ENCODE measurements around the gene LITAFD. TPM values are rescaled to one million over a fixed set of nuclear protein-coding genes. Genes with fewer than 3 reads are reported as not detected.

The LITAFD gene
- total RNA-seq, 1 experiment from 2014 or later, result not detected

DNA sequence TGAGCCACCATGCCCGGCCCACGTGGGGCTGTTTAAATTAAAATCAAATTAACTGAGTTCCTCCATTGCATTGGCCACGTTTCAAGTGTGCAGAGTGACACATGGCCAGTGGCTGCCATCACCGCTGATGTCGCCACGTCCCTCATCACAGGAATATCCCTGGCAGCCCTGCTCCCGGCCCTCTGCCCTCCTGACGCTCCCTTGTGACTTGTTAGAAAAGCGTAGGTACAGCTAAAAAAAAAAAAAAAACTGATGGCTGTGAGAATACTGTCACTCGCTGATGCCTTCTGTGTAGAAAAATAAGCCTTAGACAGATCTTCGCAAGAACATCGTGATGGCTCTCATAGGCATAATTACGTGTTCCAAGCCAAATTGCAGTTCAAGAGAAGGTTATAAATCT lies 35.0 kb upstream of the LITAFD start:
- POLR2A ChIA-PET, result no interaction called here
- TF ChIP-seq JUND (IDR thresholded peaks at IDR 0.05) (no peak), EZH2 (IDR thresholded peaks at IDR 0.05) (no peak), YY1 (IDR thresholded peaks at IDR 0.05; ENCODE audit: extremely low read depth, insufficient replicate concordance, low read depth, low read length) (no peak)
- TF ChIP-seq, protein P1, sequence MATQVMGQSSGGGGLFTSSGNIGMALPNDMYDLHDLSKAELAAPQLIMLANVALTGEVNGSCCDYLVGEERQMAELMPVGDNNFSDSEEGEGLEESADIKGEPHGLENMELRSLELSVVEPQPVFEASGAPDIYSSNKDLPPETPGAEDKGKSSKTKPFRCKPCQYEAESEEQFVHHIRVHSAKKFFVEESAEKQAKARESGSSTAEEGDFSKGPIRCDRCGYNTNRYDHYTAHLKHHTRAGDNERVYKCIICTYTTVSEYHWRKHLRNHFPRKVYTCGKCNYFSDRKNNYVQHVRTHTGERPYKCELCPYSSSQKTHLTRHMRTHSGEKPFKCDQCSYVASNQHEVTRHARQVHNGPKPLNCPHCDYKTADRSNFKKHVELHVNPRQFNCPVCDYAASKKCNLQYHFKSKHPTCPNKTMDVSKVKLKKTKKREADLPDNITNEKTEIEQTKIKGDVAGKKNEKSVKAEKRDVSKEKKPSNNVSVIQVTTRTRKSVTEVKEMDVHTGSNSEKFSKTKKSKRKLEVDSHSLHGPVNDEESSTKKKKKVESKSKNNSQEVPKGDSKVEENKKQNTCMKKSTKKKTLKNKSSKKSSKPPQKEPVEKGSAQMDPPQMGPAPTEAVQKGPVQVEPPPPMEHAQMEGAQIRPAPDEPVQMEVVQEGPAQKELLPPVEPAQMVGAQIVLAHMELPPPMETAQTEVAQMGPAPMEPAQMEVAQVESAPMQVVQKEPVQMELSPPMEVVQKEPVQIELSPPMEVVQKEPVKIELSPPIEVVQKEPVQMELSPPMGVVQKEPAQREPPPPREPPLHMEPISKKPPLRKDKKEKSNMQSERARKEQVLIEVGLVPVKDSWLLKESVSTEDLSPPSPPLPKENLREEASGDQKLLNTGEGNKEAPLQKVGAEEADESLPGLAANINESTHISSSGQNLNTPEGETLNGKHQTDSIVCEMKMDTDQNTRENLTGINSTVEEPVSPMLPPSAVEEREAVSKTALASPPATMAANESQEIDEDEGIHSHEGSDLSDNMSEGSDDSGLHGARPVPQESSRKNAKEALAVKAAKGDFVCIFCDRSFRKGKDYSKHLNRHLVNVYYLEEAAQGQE (IDR thresholded peaks at IDR 0.05; ENCODE audit: low read depth), result no peak
- Histone ChIP-seq H2AFZ (ENCODE audit: low read depth, low read length, poor library complexity, severe bottlenecking) (no peak overlapping the region), H3K9me2 (ENCODE audit: insufficient read depth) (no peaks in the 10 kb centered on the region), H3K4me3 (replicated peaks in 1 of 2; ENCODE audit: low read depth in 1 of 2, low read length in 2 of 2) (no peak overlapping the region), H3K9ac (ENCODE audit: low read length) (no peak overlapping the region), H3K27me3 (ENCODE audit: insufficient read depth, low read length) (no peaks in the 10 kb centered on the region), H3K79me2 (ENCODE audit: insufficient read depth, low read length) (peaks cover 30% of the 10 kb centered on the region), H4K20me1 (ENCODE audit: insufficient read depth) (no peaks in the 10 kb centered on the region), H3K27ac (ENCODE audit: low read depth, low read length) (no peak overlapping the region), H3K36me3 (ENCODE audit: control insufficient read depth in 1 of 2, insufficient read depth in 2 of 2, low read length in 2 of 2) (peaks cover 12 to 25% of the 10 kb centered on the region in 2 experiments; a peak in 3 of 4 replicates), H3K4me2 (ENCODE audit: low read length) (no peak overlapping the region), H3K4me1 (ENCODE audit: control insufficient read depth in 1 of 2, insufficient read depth in 2 of 2, low read length in 2 of 2) (no peaks in the 10 kb centered on the region; a peak in 1 of 4 replicates), H3K9me3 (ENCODE audit: control insufficient read depth in 1 of 2, insufficient read depth in 1 of 2, low read depth in 1 of 2, low read length in 2 of 2) (no peaks in the 10 kb centered on the region)
- CTCF ChIA-PET, result no interaction called here
- intact Hi-C loops (cut with micrococcal nuclease), result no loop called here
- ATAC-seq (no peak), DNase-seq (ENCODE audit: low read depth, low spot score) (no peak)
- RAD21 ChIA-PET (ENCODE audit: low non-redundant PET in 1 of 2, low total read pairs in 2 of 2, uncharacterized antibody in 2 of 2, unreplicated experiment in 2 of 2), result no interaction called here
- no TSS peak for BruUV-seq (replicated peaks)

DNA sequence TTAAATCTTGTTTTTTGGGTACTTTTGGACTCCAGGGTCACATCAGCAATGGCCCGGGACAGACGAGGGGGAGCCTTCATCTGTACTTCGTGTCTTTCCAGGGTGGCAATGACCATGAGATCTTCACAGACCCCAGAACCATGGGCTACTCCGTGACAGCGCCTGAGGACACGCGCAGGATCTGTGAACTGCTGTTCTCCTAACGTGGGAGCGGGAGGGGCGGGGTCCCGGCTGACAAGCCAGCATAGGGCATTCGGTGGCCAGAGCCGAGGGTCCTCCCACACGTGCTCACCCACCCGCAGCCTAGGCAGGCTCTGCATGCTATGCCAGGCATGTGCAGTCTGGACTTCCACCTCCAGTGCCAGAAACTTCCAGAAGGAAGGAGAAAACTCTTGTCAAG lies 34.5 kb upstream of the LITAFD start:
- Histone ChIP-seq H3K4me1 (ENCODE audit: control insufficient read depth in 1 of 2, insufficient read depth in 2 of 2, low read length in 2 of 2) (no peaks in the 10 kb centered on the region; a peak in 1 of 4 replicates), H4K20me1 (ENCODE audit: insufficient read depth) (no peaks in the 10 kb centered on the region), H3K79me2 (ENCODE audit: insufficient read depth, low read length) (peaks cover 30% of the 10 kb centered on the region), H3K9me2 (ENCODE audit: insufficient read depth) (no peaks in the 10 kb centered on the region), H3K36me3 (ENCODE audit: control insufficient read depth in 1 of 2, insufficient read depth in 2 of 2, low read length in 2 of 2) (peaks cover 12 to 28% of the 10 kb centered on the region in 2 experiments; a peak in 3 of 4 replicates), H2AFZ (ENCODE audit: low read depth, low read length, poor library complexity, severe bottlenecking) (no peak overlapping the region), H3K4me2 (ENCODE audit: low read length) (no peak overlapping the region), H3K27ac (ENCODE audit: low read depth, low read length) (no peak overlapping the region), H3K27me3 (ENCODE audit: insufficient read depth, low read length) (no peaks in the 10 kb centered on the region), H3K9ac (ENCODE audit: low read length) (no peak overlapping the region), H3K4me3 (replicated peaks in 1 of 2; ENCODE audit: low read depth in 1 of 2, low read length in 2 of 2) (no peak overlapping the region), H3K9me3 (ENCODE audit: control insufficient read depth in 1 of 2, insufficient read depth in 1 of 2, low read depth in 1 of 2, low read length in 2 of 2) (no peaks in the 10 kb centered on the region)
- POLR2A ChIA-PET, result no interaction called here
- no peak for DNase-seq (ENCODE audit: low read depth, low spot score)
- BruUV-seq (replicated peaks), result no TSS peak
- CTCF ChIA-PET, result no interaction called here
- intact Hi-C loops (cut with micrococcal nuclease), result no loop called here
- RAD21 ChIA-PET (ENCODE audit: low non-redundant PET in 1 of 2, low total read pairs in 2 of 2, uncharacterized antibody in 2 of 2, unreplicated experiment in 2 of 2), result no interaction called here
- ATAC-seq, result no peak
- TF ChIP-seq EZH2 (IDR thresholded peaks at IDR 0.05), result no peak
- TF ChIP-seq CEBPB (IDR thresholded peaks at IDR 0.05; ENCODE audit: low read depth), result no peak
- no peak for TF ChIP-seq SP1 (IDR thresholded peaks at IDR 0.05; ENCODE audit: low read depth)
- no peak for TF ChIP-seq POLR2AphosphoS5 (IDR thresholded peaks at IDR 0.05; ENCODE audit: low read depth, low read length)
- TF ChIP-seq, protein P1 (IDR thresholded peaks at IDR 0.05; ENCODE audit: low read depth), result no peak
- TF ChIP-seq, protein P2, sequence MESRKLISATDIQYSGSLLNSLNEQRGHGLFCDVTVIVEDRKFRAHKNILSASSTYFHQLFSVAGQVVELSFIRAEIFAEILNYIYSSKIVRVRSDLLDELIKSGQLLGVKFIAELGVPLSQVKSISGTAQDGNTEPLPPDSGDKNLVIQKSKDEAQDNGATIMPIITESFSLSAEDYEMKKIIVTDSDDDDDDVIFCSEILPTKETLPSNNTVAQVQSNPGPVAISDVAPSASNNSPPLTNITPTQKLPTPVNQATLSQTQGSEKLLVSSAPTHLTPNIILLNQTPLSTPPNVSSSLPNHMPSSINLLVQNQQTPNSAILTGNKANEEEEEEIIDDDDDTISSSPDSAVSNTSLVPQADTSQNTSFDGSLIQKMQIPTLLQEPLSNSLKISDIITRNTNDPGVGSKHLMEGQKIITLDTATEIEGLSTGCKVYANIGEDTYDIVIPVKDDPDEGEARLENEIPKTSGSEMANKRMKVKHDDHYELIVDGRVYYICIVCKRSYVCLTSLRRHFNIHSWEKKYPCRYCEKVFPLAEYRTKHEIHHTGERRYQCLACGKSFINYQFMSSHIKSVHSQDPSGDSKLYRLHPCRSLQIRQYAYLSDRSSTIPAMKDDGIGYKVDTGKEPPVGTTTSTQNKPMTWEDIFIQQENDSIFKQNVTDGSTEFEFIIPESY (IDR thresholded peaks at IDR 0.05; ENCODE audit: extremely low read depth, insufficient replicate concordance, low read length), result no peak
- no peak for TF ChIP-seq EZH2phosphoT487 (IDR thresholded peaks at IDR 0.05; ENCODE audit: borderline replicate concordance)
- TF ChIP-seq, protein P3, sequence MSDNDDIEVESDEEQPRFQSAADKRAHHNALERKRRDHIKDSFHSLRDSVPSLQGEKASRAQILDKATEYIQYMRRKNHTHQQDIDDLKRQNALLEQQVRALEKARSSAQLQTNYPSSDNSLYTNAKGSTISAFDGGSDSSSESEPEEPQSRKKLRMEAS (IDR thresholded peaks at IDR 0.05), result no peak
- TF ChIP-seq POLR2A (IDR thresholded peaks at IDR 0.05; ENCODE audit: borderline replicate concordance, extremely low read depth, insufficient read depth, insufficient read length), result no peak
